ENCODE data around the gene LRRC27.

Gene LRRC27

DNA sequence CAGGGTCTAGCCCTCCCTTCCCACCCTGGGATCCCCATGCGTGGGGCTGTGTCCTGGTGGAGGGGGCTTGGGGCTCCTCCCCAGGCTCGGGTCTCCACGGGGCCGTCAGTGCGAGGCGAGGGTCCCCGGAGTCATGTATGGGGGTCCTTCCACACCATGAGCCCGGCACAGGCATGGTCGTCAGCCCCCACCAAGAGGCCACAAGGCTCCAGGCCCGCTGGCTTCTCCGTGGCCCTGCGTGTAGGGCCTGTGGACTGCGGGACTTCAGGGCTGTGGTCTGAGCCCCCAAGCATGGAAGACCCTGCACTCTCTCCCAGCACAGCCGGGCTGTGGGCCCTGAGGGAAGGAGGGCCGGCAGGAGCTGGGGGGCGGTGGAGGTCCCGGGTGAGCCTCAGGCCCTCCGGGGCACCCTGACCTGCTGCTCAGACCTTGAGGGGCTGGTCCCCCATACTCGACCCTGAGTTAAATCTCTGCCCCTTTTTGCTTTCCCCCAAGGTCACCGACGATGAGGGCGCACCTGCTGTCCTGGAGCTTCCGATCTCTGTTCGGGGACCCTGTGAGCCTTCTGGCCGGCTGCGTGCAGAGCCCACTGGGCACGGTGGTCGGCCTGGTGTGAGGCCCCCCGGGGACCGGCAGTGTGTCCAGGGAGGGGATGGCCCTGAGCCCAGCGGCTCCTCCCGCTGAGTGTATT, 84.7 kb downstream of the LRRC27 start:
- 92% methylated on average over 32 of the region's 32 CpGs for WGBS
- peaks cover 34% of the 10 kb centered on the region for H3K4me1 ChIP-seq (ENCODE audit: insufficient read depth, low read length)

DNA sequence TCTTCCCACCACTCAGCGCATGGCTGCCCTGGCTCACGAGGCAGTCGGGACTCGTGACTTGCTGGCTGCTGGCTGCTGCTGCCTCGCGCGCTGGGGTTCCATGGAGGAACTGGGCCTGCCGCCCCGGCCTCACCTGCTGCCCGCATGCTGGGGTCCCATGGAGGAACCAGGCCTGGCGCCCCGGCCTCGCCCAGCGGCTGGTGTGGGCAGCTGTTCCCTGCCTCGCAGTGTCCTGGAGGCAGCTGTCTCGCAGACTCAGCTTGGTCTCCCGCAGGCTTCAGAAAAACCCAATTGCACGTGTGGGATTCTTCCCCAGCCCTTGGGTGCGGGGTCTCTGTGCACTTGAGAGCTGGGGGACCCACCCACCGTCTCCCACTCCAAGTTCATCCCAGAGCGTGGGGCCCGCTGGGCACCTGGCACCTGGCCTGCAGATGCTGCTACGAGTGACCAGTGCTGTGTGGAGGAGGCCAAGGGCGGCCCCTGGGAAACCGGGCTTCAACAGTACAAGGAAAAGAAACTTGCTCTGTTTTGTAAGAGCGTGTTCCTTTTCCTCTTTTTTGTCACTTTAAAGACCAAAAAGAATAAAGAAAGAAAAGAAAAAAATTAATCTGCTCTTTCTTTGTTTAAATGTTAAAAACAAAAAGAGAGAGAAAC, 85.4 kb downstream of the LRRC27 start:
- no peaks in the 10 kb centered on the region for H3K27me3 ChIP-seq (ENCODE audit: insufficient read depth, low read length)
- no peak overlapping the region for H3K4me3 ChIP-seq (ENCODE audit: low read length)
- no peaks in the 10 kb centered on the region for H3K36me3 ChIP-seq (ENCODE audit: insufficient read depth, low read length)
- no peak overlapping the region for H3K9ac ChIP-seq (ENCODE audit: low read depth, low read length)
- H3K27ac ChIP-seq (ENCODE audit: low read depth, low read length), result no peak overlapping the region
- no peaks in the 10 kb centered on the region for H3K9me3 ChIP-seq (ENCODE audit: insufficient read depth, low read depth, low read length)
- peaks cover 30% of the 10 kb centered on the region for H3K4me1 ChIP-seq (ENCODE audit: insufficient read depth, low read length)
- WGBS, result 93% methylated on average over 25 of the region's 26 CpGs

More for the DNA sequence above, 84.7 kb downstream of the LRRC27 start:
- Histone ChIP-seq H3K9me3 (ENCODE audit: insufficient read depth, low read depth, low read length) (no peaks in the 10 kb centered on the region), H3K27ac (ENCODE audit: low read depth, low read length) (no peak overlapping the region), H3K9ac (ENCODE audit: low read depth, low read length) (no peak overlapping the region), H3K36me3 (ENCODE audit: insufficient read depth, low read length) (no peaks in the 10 kb centered on the region), H3K4me3 (ENCODE audit: low read length) (no peak overlapping the region), H3K27me3 (ENCODE audit: insufficient read depth, low read length) (no peaks in the 10 kb centered on the region)

DNA sequence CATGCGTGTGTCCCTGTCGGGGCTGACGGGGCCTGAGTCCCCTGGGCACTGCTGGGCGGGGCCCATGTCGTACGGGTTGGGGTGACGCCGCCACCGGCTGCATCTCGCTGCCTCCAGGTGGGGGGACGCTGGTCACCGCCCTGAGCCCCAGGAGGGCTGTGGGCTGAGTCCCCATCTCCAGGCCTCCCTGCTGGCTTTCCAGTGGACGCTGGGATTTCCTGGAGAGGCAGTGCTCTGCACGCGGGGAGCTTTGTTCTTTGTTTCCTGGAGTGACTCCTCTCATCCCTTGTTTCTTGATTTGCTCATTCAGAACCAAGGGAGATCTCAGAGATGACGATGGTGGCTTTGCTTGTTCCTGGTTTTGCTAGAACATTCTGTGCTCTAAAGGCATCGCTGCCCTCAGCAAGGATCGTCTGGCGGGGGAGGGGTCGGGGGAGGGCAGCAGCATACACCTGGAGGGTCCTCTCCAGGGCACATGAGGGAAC, 86.0 kb downstream of the LRRC27 start:
- Histone ChIP-seq H3K27ac (ENCODE audit: low read depth, low read length) (no peak overlapping the region), H3K9me3 (ENCODE audit: insufficient read depth, low read depth, low read length) (no peaks in the 10 kb centered on the region), H3K4me3 (ENCODE audit: low read length) (no peak overlapping the region), H3K4me1 (ENCODE audit: insufficient read depth, low read length) (peaks cover 25% of the 10 kb centered on the region), H3K36me3 (ENCODE audit: insufficient read depth, low read length) (no peaks in the 10 kb centered on the region), H3K27me3 (ENCODE audit: insufficient read depth, low read length) (no peaks in the 10 kb centered on the region), H3K9ac (ENCODE audit: low read depth, low read length) (no peak overlapping the region)
- WGBS, result 73% methylated on average over 20 of the region's 20 CpGs

DNA sequence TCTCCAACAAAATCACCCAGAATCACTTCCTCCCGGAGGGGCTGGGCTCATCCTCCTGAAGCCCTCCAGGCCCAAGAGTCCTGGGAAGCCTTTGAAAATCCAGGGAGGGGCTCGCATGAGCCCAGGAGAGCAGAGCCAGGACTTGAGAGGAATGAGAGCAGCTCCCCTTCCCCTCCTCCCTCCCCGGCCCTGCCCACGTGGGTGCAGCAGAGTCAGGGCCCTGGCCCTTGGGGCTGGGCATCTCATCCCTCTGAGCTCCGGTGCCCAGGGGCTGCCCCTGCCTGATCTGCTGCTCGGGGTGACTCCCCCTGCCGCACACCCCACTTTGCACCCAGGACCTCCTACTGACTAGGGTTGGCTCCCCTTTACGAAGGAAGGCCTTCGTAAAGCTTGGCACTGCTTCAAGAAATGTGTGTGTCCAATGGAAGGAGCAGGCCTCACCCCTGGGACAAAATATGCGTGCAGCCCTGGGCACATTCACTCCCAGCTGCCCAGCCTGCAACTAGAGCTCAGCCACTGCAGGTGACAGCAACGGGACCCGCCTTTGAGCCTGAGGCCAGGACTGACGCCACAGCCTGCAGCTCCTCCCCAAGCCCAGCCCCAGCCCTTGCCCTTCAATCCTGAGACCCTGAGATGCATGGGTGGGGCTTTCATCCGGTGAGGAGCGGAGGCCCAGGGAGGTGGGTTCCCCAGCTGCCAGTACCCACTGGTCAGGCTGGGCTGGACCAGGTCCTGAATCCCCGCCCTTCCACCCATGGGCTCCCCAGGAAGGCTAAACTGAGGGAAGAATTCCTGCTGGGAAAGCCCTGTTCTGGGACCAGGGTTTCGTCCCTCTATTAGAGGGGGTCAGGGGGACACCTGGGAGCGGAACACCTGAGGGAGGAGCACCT, 86.8 kb downstream of the LRRC27 start:
- H3K9ac ChIP-seq (ENCODE audit: low read depth, low read length), result no peak overlapping the region
- peaks cover 24% of the 10 kb centered on the region for H3K4me1 ChIP-seq (ENCODE audit: insufficient read depth, low read length)
- H3K9me3 ChIP-seq (ENCODE audit: insufficient read depth, low read depth, low read length), result no peaks in the 10 kb centered on the region
- WGBS, result 36% methylated on average over 18 of the region's 18 CpGs
- no peaks in the 10 kb centered on the region for H3K27me3 ChIP-seq (ENCODE audit: insufficient read depth, low read length)
- no peaks in the 10 kb centered on the region for H3K36me3 ChIP-seq (ENCODE audit: insufficient read depth, low read length)
- H3K4me3 ChIP-seq (ENCODE audit: low read length), result peak overlapping the region; percentile 22; the same call in 1 of the 2 replicates
- H3K27ac ChIP-seq (ENCODE audit: low read depth, low read length), result peak overlapping the region; percentile 39; the same call in 1 of the 2 replicates

DNA sequence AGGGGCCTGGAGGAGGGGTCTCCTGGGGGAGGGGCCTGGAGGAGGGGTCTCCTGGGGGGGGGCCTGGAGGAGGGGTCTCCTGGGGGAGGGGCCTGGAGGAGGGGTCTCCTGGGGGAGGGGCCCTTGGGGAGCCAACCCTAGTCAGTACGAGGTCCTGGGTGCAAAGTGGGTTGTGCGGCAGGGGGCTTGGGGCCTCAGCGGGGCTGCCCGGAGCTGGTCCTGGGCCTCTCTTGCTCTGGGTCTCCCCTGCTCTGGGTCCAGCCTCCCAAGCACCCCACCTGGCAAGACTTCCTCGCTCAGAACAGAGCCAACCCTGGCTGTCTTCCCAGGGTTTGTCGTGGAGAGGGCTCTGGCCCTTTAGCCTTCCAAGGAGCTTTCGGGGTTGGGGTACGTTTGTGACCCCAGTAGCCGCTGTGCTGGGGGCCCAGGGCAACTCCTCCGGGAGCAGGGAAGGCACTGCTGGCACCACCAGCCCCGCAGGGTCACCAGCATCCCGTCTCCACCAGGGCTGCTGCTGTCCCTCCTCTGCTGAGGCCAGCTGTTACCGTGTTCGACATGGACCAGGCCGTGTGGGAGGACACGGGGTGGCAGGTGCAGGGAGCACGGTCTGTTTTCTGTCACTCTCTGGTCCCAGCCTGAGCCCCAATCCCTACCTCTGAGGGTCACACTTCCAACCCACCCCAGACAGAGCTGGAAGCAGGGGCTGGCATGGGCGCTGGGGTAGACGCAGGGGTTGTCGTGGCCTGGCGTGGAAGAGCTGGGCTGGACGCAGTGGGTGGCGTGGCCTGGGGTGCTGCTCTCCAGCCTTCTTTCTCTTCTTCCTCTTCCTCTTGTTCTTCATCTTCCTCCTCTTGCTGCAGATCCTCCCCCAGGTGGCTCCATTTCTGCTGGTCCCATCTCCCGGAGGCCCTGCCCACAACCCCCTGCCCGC, 87.8 kb downstream of the LRRC27 start:
- H3K27ac ChIP-seq (ENCODE audit: low read depth, low read length), result no peak overlapping the region
- no peak overlapping the region for H3K9ac ChIP-seq (ENCODE audit: low read depth, low read length)
- H3K27me3 ChIP-seq (ENCODE audit: insufficient read depth, low read length), result no peaks in the 10 kb centered on the region
- H3K4me1 ChIP-seq (ENCODE audit: insufficient read depth, low read length), result peaks cover 24% of the 10 kb centered on the region
- WGBS, result 86% methylated on average over 25 of the region's 25 CpGs
- no peaks in the 10 kb centered on the region for H3K36me3 ChIP-seq (ENCODE audit: insufficient read depth, low read length)
- no peaks in the 10 kb centered on the region for H3K9me3 ChIP-seq (ENCODE audit: insufficient read depth, low read depth, low read length)
- no peak overlapping the region for H3K4me3 ChIP-seq (ENCODE audit: low read length)

DNA sequence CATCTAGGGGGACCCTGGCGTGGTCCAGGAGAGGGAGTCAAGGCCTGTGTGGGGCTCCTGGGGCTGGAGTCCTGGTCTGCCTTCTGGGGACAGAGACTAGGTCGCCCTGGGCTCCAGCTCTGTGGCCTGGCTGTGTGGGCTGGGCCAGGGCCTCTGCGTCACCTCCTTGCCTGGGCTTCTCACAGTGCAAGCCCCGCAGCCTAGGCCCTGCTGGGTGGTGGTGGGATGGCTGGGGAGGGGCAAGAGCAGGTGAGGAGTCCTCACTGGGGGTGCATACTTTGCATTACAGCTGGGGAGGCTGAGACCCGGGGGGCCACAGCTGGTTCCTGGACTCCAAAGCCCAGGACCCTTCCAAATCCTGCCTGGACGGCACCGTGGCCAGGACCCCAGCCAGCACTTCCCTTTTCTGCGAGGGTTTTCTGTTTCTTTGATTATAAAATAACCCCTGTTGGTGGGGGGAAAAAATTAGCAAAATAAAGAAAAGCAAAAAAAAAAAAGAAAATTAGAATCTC, 88.5 kb downstream of the LRRC27 start:
- H3K27ac ChIP-seq (ENCODE audit: low read depth, low read length), result no peak overlapping the region
- no peaks in the 10 kb centered on the region for H3K27me3 ChIP-seq (ENCODE audit: insufficient read depth, low read length)
- no peaks in the 10 kb centered on the region for H3K9me3 ChIP-seq (ENCODE audit: insufficient read depth, low read depth, low read length)
- no peaks in the 10 kb centered on the region for H3K36me3 ChIP-seq (ENCODE audit: insufficient read depth, low read length)
- no peak overlapping the region for H3K9ac ChIP-seq (ENCODE audit: low read depth, low read length)
- peaks cover 24% of the 10 kb centered on the region for H3K4me1 ChIP-seq (ENCODE audit: insufficient read depth, low read length)
- 68% methylated on average over 8 of the region's 8 CpGs for WGBS
- H3K4me3 ChIP-seq (ENCODE audit: low read length), result no peak overlapping the region

DNA sequence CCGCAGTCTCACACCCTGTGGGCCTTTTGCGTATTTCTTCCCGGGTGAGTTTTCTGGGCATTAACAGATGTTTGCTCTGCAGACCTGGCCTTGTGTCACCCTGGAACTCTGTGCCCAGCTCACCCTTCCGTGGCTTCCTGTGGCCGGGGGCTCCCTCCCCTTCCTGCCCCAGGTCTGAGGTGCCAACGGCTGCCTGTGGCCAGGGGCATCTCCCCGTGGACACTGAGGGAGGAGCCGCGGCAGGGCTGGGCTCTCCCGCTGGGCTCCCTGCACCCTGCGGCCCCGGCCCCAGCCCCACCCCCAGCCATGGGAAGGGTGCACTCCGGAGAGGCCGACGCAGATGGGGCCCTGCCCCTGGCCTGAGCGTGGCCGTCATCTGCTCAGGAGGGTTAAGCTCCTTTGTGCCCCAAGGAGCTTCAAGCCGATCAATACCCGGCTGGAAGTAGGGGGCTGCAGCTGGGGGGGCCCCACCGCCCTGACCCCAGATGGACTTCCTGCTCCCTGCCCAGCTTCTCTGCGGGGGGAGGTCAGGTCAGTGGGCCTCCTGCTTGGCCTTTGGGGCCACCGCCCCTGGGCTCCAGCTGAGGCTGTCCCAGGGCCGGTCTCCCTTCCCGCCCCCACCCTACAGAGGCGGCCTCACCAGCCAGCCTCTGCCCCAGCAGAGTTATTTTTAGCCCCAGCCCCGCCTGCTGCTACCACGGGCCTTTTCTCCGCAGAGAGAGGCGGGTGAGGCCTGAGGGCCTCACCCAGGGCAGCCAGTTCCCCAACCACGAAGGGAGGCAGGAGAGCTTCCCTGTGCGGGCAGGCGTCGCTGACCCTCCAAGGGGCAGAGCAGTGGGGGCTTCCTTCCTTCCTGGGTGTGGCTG, 89.2 kb downstream of the LRRC27 start:
- Histone ChIP-seq H3K4me1 (ENCODE audit: insufficient read depth, low read length) (peaks cover 24% of the 10 kb centered on the region), H3K27me3 (ENCODE audit: insufficient read depth, low read length) (no peaks in the 10 kb centered on the region), H3K9ac (ENCODE audit: low read depth, low read length) (no peak overlapping the region), H3K36me3 (ENCODE audit: insufficient read depth, low read length) (no peaks in the 10 kb centered on the region), H3K4me3 (ENCODE audit: low read length) (no peak overlapping the region), H3K9me3 (ENCODE audit: insufficient read depth, low read depth, low read length) (no peaks in the 10 kb centered on the region), H3K27ac (ENCODE audit: low read depth, low read length) (peak overlapping the region; percentile 25)
- 52% methylated on average over 33 of the region's 33 CpGs for WGBS

DNA sequence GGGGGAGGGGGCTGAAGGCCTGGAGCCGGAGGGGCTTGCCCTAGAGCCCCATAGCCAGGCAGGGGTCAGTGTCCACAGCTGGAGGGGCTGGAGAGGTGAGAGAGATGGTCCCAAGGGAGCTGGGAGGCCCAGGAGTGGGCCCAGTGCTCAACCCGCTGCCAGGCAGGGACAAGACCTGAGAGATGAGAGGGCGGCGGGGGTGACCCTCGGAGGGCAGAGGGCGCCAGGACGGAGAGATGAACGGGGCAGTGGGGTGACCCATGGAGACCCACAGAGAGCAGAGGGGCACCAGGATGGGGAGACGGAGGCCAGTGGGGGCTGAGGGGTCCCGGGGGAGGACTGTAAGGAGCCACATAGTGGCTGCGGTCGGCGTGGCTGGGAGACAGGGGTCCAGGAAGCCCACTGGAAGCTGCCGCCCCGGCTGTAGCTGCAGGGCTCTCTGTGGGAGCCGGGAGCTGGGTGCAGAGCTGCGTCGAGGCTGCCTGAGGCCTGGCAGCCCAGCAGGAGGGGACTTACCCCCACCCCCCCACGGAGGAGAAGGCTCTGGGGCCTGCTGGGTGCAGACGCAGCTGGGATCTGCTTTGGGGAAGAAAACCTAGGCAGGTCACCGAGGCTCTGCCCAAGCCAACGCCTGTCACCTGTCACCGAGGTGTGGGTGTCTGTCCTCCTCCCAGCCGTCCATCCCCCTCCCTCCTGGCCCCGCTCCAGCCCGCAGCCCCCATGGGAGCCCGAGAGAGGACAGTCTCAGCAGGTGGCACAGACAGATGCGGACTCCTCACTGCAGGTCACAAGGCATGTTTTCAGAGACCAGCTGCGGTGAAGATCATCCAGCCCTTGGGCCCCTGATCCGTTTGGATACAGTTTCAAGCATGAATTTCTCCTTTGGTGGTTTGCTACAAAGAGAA, 90.1 kb downstream of the LRRC27 start:
- H3K36me3 ChIP-seq (ENCODE audit: insufficient read depth, low read length), result no peaks in the 10 kb centered on the region
- H3K4me1 ChIP-seq (ENCODE audit: insufficient read depth, low read length), result peaks cover 24% of the 10 kb centered on the region
- 83% methylated on average over 30 of the region's 30 CpGs for WGBS
- no peaks in the 10 kb centered on the region for H3K27me3 ChIP-seq (ENCODE audit: insufficient read depth, low read length)
- peak overlapping the region; percentile 25 for H3K27ac ChIP-seq (ENCODE audit: low read depth, low read length)
- H3K9ac ChIP-seq (ENCODE audit: low read depth, low read length), result no peak overlapping the region
- no peak overlapping the region for H3K4me3 ChIP-seq (ENCODE audit: low read length)
- H3K9me3 ChIP-seq (ENCODE audit: insufficient read depth, low read depth, low read length), result no peaks in the 10 kb centered on the region
